Activated CD8-positive, alpha-beta T cell treated with anti-CD3 and anti-CD28 coated beads, Interleukin-2, amount 10 ng/mL, durations not matched to agents 7 days and 5 days (primary cell): ENCODE data around the gene PTPRQ. TPM values are rescaled to one million over a fixed set of nuclear protein-coding genes. Genes with fewer than 3 reads are reported as not detected.
"Not testable (repeated sequence)": the region's sequence is repeated elsewhere in the genome, so short reads cannot be mapped to it uniquely, and the experiment has no call there.

Experiments used
- ATAC-seq: fragments of 150-1000 bp; cut with Tn5 transposase; one replicate; pipeline ENCODE4 v1.10.0; 2021; ENCODE audit warnings: moderate library complexity
- CTCF ChIA-PET: fragments of 350-600 bp; sonication (Branson Sonifier 250); formaldehyde crosslinking; loops from one replicate; lab custom pipeline; 2021; ENCODE audit warnings: antibody characterized with exemption; lab: Charles Lee
- POLR2A ChIA-PET: fragments of 350-600 bp; sonication (Branson Sonifier 250); formaldehyde crosslinking; loops from one replicate; lab custom pipeline; 2021; ENCODE audit warnings: antibody characterized with exemption; lab: Charles Lee
- DNase-seq: peaks from one replicate; pipeline ENCODE4 v3.0.0-alpha.2; 2020
- H3K27ac Mint-ChIP-seq: one replicate; pipeline ENCODE4 v1.8.0; 2021; ENCODE audit warnings: mild to moderate bottlenecking, mixed read lengths
- H3K27me3 Mint-ChIP-seq: one replicate; pipeline ENCODE4 v1.8.0; 2021; ENCODE audit warnings: low read depth, mixed read lengths
- H3K36me3 Mint-ChIP-seq: one replicate; pipeline ENCODE4 v1.8.0; 2021; ENCODE audit warnings: low read depth, mixed read lengths
- H3K4me1 Mint-ChIP-seq: one replicate; pipeline ENCODE4 v1.8.0; 2021; ENCODE audit warnings: low read depth, mixed read lengths
- H3K4me3 Mint-ChIP-seq: one replicate; pipeline ENCODE4 v1.8.0; 2021; ENCODE audit warnings: mild to moderate bottlenecking, mixed read lengths
- H3K9me3 Mint-ChIP-seq: one replicate; pipeline ENCODE4 v1.8.0; 2022; ENCODE audit warnings: mixed read lengths; ENCODE audit not compliant: insufficient read depth
- total RNA-seq, 2 experiments: library from RNA; stranded (reverse); gene quantifications; one replicate each; pipeline ENCODE4 v1.2.3, GENCODE V29; 2021

The PTPRQ gene
- total RNA-seq, 2 experiments from 2014 or later = not detected

- CTCF ChIA-PET, H3K27me3 Mint-ChIP-seq, ATAC-seq, H3K4me3 Mint-ChIP-seq, DNase-seq, H3K4me1 Mint-ChIP-seq, H3K36me3 Mint-ChIP-seq, H3K9me3 Mint-ChIP-seq, POLR2A ChIA-PET, H3K27ac Mint-ChIP-seq: not testable (repeated sequence)
These were observed 232.1 kb downstream of the PTPRQ start for GRCh38 chr12:80676042-80676636.

GRCh38 chr12:80676856-80677255, 232.8 kb downstream of the PTPRQ start:
- DNase-seq (no peak), ATAC-seq (no peak)
- no peaks in the 10 kb centered on the region for H3K4me1 Mint-ChIP-seq
- ChIA-PET CTCF (no interaction called here), POLR2A (no interaction called here)
- H3K27ac Mint-ChIP-seq = no peak overlapping the region
- no peaks in the 10 kb centered on the region for H3K9me3 Mint-ChIP-seq
- no peaks in the 10 kb centered on the region for H3K36me3 Mint-ChIP-seq
- no peak overlapping the region for H3K4me3 Mint-ChIP-seq
- H3K27me3 Mint-ChIP-seq = no peaks in the 10 kb centered on the region

GRCh38 chr12:80677994-80678393, 234.0 kb downstream of the PTPRQ start:
- Mint-ChIP-seq H3K36me3 (no peaks in the 10 kb centered on the region), H3K27me3 (no peaks in the 10 kb centered on the region), H3K9me3 (no peaks in the 10 kb centered on the region), H3K4me1 (no peaks in the 10 kb centered on the region), H3K27ac (no peak overlapping the region), H3K4me3 (no peak overlapping the region)
- no peak for ATAC-seq
- ChIA-PET POLR2A (no interaction called here), CTCF (no interaction called here)
- DNase-seq = no peak

GRCh38 chr12:80679346-80680131, 235.5 kb downstream of the PTPRQ start:
- no peaks in the 10 kb centered on the region for H3K27me3 Mint-ChIP-seq
- no peaks in the 10 kb centered on the region for H3K36me3 Mint-ChIP-seq
- DNase-seq (no peak), ATAC-seq (no peak)
- H3K27ac Mint-ChIP-seq = no peak overlapping the region
- ChIA-PET CTCF (no interaction called here), POLR2A (no interaction called here)
- H3K4me1 Mint-ChIP-seq = no peaks in the 10 kb centered on the region
- no peaks in the 10 kb centered on the region for H3K9me3 Mint-ChIP-seq
- H3K4me3 Mint-ChIP-seq = no peak overlapping the region

GRCh38 chr12:80681287-80681686, 237.3 kb downstream of the PTPRQ start:
- POLR2A ChIA-PET = no interaction called here
- CTCF ChIA-PET = no interaction called here

GRCh38 chr12:80681786-80682185, 237.8 kb downstream of the PTPRQ start:
- Mint-ChIP-seq H3K4me3 (no peak overlapping the region), H3K27me3 (no peaks in the 10 kb centered on the region), H3K4me1 (no peaks in the 10 kb centered on the region), H3K27ac (no peak overlapping the region), H3K9me3 (no peaks in the 10 kb centered on the region), H3K36me3 (no peaks in the 10 kb centered on the region)
- ChIA-PET POLR2A (no interaction called here), CTCF (no interaction called here)
- DNase-seq (no peak), ATAC-seq (no peak)

More at GRCh38 chr12:80681287-80681686, 237.3 kb downstream of the PTPRQ start:
- no peaks in the 10 kb centered on the region for H3K36me3 Mint-ChIP-seq
- no peak overlapping the region for H3K27ac Mint-ChIP-seq
- ATAC-seq (no peak), DNase-seq (no peak)
- no peaks in the 10 kb centered on the region for H3K27me3 Mint-ChIP-seq
- H3K4me3 Mint-ChIP-seq = no peak overlapping the region
- H3K9me3 Mint-ChIP-seq = no peaks in the 10 kb centered on the region
- H3K4me1 Mint-ChIP-seq = no peaks in the 10 kb centered on the region

- no peaks in the 10 kb centered on the region for H3K9me3 Mint-ChIP-seq
- no peaks in the 10 kb centered on the region for H3K27me3 Mint-ChIP-seq
- no peaks in the 10 kb centered on the region for H3K4me1 Mint-ChIP-seq
- no peaks in the 10 kb centered on the region for H3K36me3 Mint-ChIP-seq
- DNase-seq (no peak), ATAC-seq (no peak)
- no peak overlapping the region for H3K4me3 Mint-ChIP-seq
- POLR2A ChIA-PET = no interaction called here
- no peak overlapping the region for H3K27ac Mint-ChIP-seq
- CTCF ChIA-PET = no interaction called here
These were observed 240.1 kb downstream of the PTPRQ start for GRCh38 chr12:80684077-80684495.

- no peak for ATAC-seq
- Mint-ChIP-seq H3K4me1 (no peaks in the 10 kb centered on the region), H3K36me3 (no peaks in the 10 kb centered on the region), H3K27me3 (no peaks in the 10 kb centered on the region), H3K4me3 (no peak overlapping the region), H3K9me3 (no peaks in the 10 kb centered on the region), H3K27ac (no peak overlapping the region)
- CTCF ChIA-PET = no interaction called here
- no peak for DNase-seq
- POLR2A ChIA-PET = no interaction called here
These were observed 246.1 kb downstream of the PTPRQ start for GRCh38 chr12:80690090-80690489.

- Mint-ChIP-seq H3K4me1 (no peaks in the 10 kb centered on the region), H3K9me3 (no peaks in the 10 kb centered on the region), H3K27ac (no peak overlapping the region), H3K4me3 (no peak overlapping the region), H3K36me3 (no peaks in the 10 kb centered on the region), H3K27me3 (no peaks in the 10 kb centered on the region)
- ATAC-seq (no peak), DNase-seq (no peak)
- ChIA-PET POLR2A (no interaction called here), CTCF (no interaction called here)
These were observed 246.5 kb downstream of the PTPRQ start for GRCh38 chr12:80690513-80690912.

- H3K9me3 Mint-ChIP-seq = no peaks in the 10 kb centered on the region
- H3K27me3 Mint-ChIP-seq = no peaks in the 10 kb centered on the region
- CTCF ChIA-PET = no interaction called here
- POLR2A ChIA-PET = no interaction called here
- ATAC-seq (no peak), DNase-seq (no peak)
- no peak overlapping the region for H3K4me3 Mint-ChIP-seq
- H3K4me1 Mint-ChIP-seq = no peaks in the 10 kb centered on the region
- H3K27ac Mint-ChIP-seq = no peak overlapping the region
- H3K36me3 Mint-ChIP-seq = no peaks in the 10 kb centered on the region
These were observed 248.1 kb downstream of the PTPRQ start for GRCh38 chr12:80692114-80692513.

GRCh38 chr12:80697270-80697887, 253.3 kb downstream of the PTPRQ start:
- H3K36me3 Mint-ChIP-seq = no peaks in the 10 kb centered on the region
- POLR2A ChIA-PET = interaction anchor here (0.7 kb wide), 1 partner anchor 33 kb away, joined by 3 read pairs; no protein-coding TSS in a partner anchor
- H3K27me3 Mint-ChIP-seq = no peaks in the 10 kb centered on the region

GRCh38 chr12:80698256-80698655, 254.2 kb downstream of the PTPRQ start:
- DNase-seq (no peak), ATAC-seq (no peak)
- H3K4me1 Mint-ChIP-seq = no peaks in the 10 kb centered on the region
- H3K9me3 Mint-ChIP-seq = no peaks in the 10 kb centered on the region
- no peaks in the 10 kb centered on the region for H3K27me3 Mint-ChIP-seq
- ChIA-PET CTCF (no interaction called here), POLR2A (no interaction called here)
- no peaks in the 10 kb centered on the region for H3K36me3 Mint-ChIP-seq
- H3K4me3 Mint-ChIP-seq = no peak overlapping the region
- H3K27ac Mint-ChIP-seq = no peak overlapping the region

More at GRCh38 chr12:80697270-80697887, 253.3 kb downstream of the PTPRQ start:
- DNase-seq (no peak), ATAC-seq (no peak)
- Mint-ChIP-seq H3K4me1 (no peaks in the 10 kb centered on the region), H3K4me3 (no peak overlapping the region), H3K27ac (no peak overlapping the region), H3K9me3 (no peaks in the 10 kb centered on the region)
- CTCF ChIA-PET = no interaction called here
